ENCODE results near the gene GLYATL3. TPM values are rescaled to one million over a fixed set of nuclear protein-coding genes. Genes with fewer than 3 reads are reported as not detected.

GLYATL3 gene
- total RNA-seq, result not detected in 2 replicates

GRCh38 chr6:49499623-49500022 is at the start of gene GLYATL3:
GLYATL3 (plus strand) TSS chr6:49499923; CDS start chr6:49511991, 12,068 bp downstream.

DNA sequence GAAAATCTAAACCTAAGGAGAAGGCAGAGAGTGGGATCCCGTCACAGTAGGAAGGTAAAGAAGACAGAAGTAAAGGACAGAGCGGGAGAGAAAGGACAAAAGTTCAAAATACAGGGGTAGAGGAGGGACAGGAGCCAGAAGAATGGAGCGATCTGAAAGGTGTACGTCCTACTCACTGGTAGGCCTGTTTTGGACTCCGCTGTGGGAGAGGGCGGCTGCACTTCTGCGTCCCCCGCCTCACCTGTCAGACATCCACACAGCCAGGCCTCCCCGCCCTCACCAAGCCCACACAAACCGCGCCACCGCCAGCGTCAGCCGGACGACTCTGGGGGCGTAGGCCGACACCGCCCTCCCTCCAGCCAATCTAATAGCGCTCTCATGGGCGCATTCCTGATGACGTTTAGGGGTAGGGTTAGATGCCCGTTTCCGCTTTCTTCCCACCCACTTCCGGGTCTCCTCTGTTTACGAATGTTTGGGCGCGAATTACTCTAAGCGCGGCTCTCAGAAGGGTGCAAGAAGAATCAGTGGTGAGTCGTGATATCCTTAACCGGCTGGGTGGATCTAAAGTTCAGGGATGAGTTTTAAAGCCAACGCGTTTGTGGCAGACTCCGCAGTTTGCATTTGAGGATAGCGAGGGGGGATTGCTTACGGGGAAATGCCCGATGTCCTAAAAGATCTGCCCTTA is 36.7 kb upstream of the GLYATL3 start, which contains the start of the genes CENPQ and MMUT:
Gene CENPQ (plus strand): TSS at position 444 of the 685 bp plus-strand sequence. CDS start 6,807 bp downstream, outside the sequence.
Gene MMUT (minus strand): TSS at position 327 of the 685 bp plus-strand sequence. CDS start 3,787 bp downstream, outside the sequence.

GRCh38 chr6:49550492-49551077 is 50.9 kb downstream of the GLYATL3 start, which contains the start of gene C6orf141:
C6orf141 (plus strand) TSS chr6:49550668; CDS start chr6:49550793, 125 bp downstream.

Other genes with a start within 250 kb of the GLYATL3 start
- gene MMUT, start 36.7 kb upstream of the GLYATL3 start, total RNA-seq, result 16.1 and 17.9 TPM in 2 replicates
- 2.9 and 4.0 TPM in 2 replicates for gene CENPQ, start 36.6 kb upstream of the GLYATL3 start, total RNA-seq
- gene C6orf141, start 50.7 kb downstream of the GLYATL3 start, total RNA-seq, result 2.6 and 3.0 TPM in 2 replicates
- not detected in 2 replicates for gene RHAG, start 136.9 kb downstream of the GLYATL3 start, total RNA-seq
- not detected in 2 replicates for gene CRISP2, start 213.6 kb downstream of the GLYATL3 start, total RNA-seq
- gene CRISP3, start 244.5 kb downstream of the GLYATL3 start, total RNA-seq, result not detected in 2 replicates